Keratinocyte (primary cell): ENCODE measurements around the gene FMNL3. TPM values are rescaled to one million over a fixed set of nuclear protein-coding genes. Genes with fewer than 3 reads are reported as not detected.

ENCODE experiments used
- DNase-seq: peaks from one replicate; pipeline ENCODE4 v3.0.0-alpha.2; 2011; ENCODE audit warnings: low read depth, missing footprints, low spot score
- FAIRE-seq: peaks from 2 replicates; lab custom pipeline; 2011; peaks lifted over from hg19 to GRCh38; lab: Jason Lieb, UNC
- H2AFZ ChIP-seq: 2 replicates; pipeline ENCODE4 v1.6.0; 2012; ENCODE audit warnings: low read length, control low read depth, inconsistent platforms; ENCODE audit not compliant: control insufficient read depth
- H3K27ac ChIP-seq: 2 replicates; pipeline ENCODE4 v1.5.1; 2011; ENCODE audit warnings: low read length; ENCODE audit not compliant: control insufficient read depth, insufficient read depth
- H3K27me3 ChIP-seq: 3 replicates; pipeline ENCODE4 v1.6.0; 2011; ENCODE audit warnings: low read length; ENCODE audit not compliant: control insufficient read depth, insufficient read depth; ENCODE audit errors: extremely low read depth
- H3K36me3 ChIP-seq, 2 experiments: 2 replicates in 1 of 2; 3 replicates in 1 of 2; pipeline ENCODE4 v1.5.1; 2011; ENCODE audit warnings: low read length in 2 of 2, mild to moderate bottlenecking in 1 of 2; ENCODE audit not compliant: control insufficient read depth in 2 of 2, insufficient read depth in 2 of 2; ENCODE audit errors: extremely low read depth in 1 of 2
- H3K4me1 ChIP-seq: 3 replicates; pipeline ENCODE4 v1.5.1; 2011; ENCODE audit warnings: low read length; ENCODE audit not compliant: control insufficient read depth, insufficient read depth; ENCODE audit errors: extremely low read depth
- H3K4me2 ChIP-seq: 3 replicates; pipeline ENCODE4 v1.6.0; 2011; ENCODE audit warnings: low read depth, low read length; ENCODE audit not compliant: control insufficient read depth, insufficient read depth; ENCODE audit errors: extremely low read depth
- H3K4me3 ChIP-seq, 3 experiments: fragments of 200-600 bp in 1 of 3; sonication (generic) in 1 of 3; 2 replicates in 2 of 3; 3 replicates in 1 of 3; pipeline ENCODE4 v1.5.1; 2011 to 2016; ENCODE audit warnings: low read length in 3 of 3, mild to moderate bottlenecking in 3 of 3, control low read depth in 2 of 3, inconsistent platforms in 1 of 3, low read depth in 1 of 3, mixed read lengths in 1 of 3, mixed run types in 1 of 3, moderate library complexity in 1 of 3; ENCODE audit not compliant: control insufficient read depth in 2 of 3, insufficient read depth in 2 of 3; ENCODE audit errors: extremely low read depth in 1 of 3
- H3K79me2 ChIP-seq: 2 replicates; pipeline ENCODE4 v1.6.0; 2012; ENCODE audit warnings: low read length; ENCODE audit not compliant: control insufficient read depth, insufficient read depth
- H3K9ac ChIP-seq: 3 replicates; pipeline ENCODE4 v1.6.0; 2011; ENCODE audit warnings: low read length; ENCODE audit not compliant: control insufficient read depth, insufficient read depth; ENCODE audit errors: extremely low read depth
- H3K9me1 ChIP-seq: 3 replicates; pipeline ENCODE4 v1.6.0; 2011; ENCODE audit warnings: low read length; ENCODE audit not compliant: control insufficient read depth, insufficient read depth; ENCODE audit errors: extremely low read depth
- H3K9me3 ChIP-seq: 2 replicates; pipeline ENCODE4 v1.5.1; 2012; ENCODE audit warnings: low read depth, low read length; ENCODE audit not compliant: control insufficient read depth
- H4K20me1 ChIP-seq: 3 replicates; pipeline ENCODE4 v1.6.0; 2011; ENCODE audit warnings: low read length; ENCODE audit not compliant: control insufficient read depth, insufficient read depth; ENCODE audit errors: extremely low read depth
- CTCF ChIP-seq, 3 experiments: IDR thresholded peaks in 1 of 3; conservative IDR thresholded peaks in 1 of 3; optimal IDR thresholded peaks in 1 of 3; 2 replicates in 2 of 3; 3 replicates in 1 of 3; pipeline versions ENCODE3 to v1.5.1; 2011; ENCODE audit warnings: low read length in 3 of 3, mild to moderate bottlenecking in 3 of 3, moderate library complexity in 2 of 3, control low read depth in 1 of 3, inconsistent platforms in 1 of 3; ENCODE audit not compliant: insufficient read depth in 2 of 3; ENCODE audit errors: extremely low read depth in 1 of 3
- EZH2 ChIP-seq: IDR thresholded peaks from one replicate; pipeline ENCODE4 v1.6.1; 2012; ENCODE audit warnings: inconsistent platforms, mild to moderate bottlenecking, low read length, moderate library complexity
- dilution Hi-C: fragments of 300-500 bp; cut with MboI; formaldehyde crosslinking; loops from one replicate; pipeline ENCODE4 v1.7.0; 2020; ENCODE audit warnings: low sequenced_read_pairs; ENCODE audit not compliant: extremely low pct_ligation_motif_present
- polyA plus RNA-seq, 5 experiments: library from polyadenylated mRNA; depleted of rRNA in 3 of 5; stranded (reverse) in 3 of 5; stranded (forward) in 1 of 5; unstranded in 1 of 5; fragments of >200 nt; gene quantifications; 1 replicate in 1 of 5; 2 replicates in 3 of 5; 3 replicates in 1 of 5; pipeline versions ENCODE4 v1.2.1 to v1.2.3, GENCODE V29; 2011 to 2012; ENCODE audit warnings: missing spikeins in 2 of 5, low read depth in 1 of 5, low replicate concordance in 1 of 5

Gene FMNL3
- polyA plus RNA-seq, 1 donor (not counting 4 experiments of a cell fraction or from before 2014, with no cell fraction given) = 1.1 TPM

DNA sequence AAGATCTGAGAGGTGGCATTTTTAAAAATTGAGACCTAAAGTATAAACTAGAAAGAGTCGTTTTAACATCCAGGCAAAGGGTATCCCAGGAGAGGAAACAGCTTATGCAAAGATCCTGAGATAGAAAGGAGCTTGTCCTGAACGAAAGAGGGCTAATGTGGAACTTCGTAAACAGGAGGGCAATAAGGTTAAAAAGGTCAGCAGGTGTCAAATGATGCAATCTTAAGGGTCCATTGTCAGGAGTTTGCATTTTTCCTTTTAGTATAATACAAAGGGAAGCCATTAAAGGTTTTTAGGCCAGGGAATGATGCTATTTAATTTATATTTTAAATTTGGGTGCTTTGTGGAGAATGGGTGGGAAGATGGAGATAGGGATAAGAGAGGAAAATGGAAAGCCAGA lies 14.4 kb downstream of the FMNL3 start:
- Histone ChIP-seq H3K9ac (no peak overlapping the region), H2AFZ (no peak overlapping the region), H3K9me3 (no peaks in the 10 kb centered on the region), H3K27me3 (peaks cover 3% of the 10 kb centered on the region), H4K20me1 (no peaks in the 10 kb centered on the region), H3K9me1 (no peaks in the 10 kb centered on the region), H3K79me2 (no peaks in the 10 kb centered on the region), H3K27ac (no peak overlapping the region), H3K4me3 (no peak overlapping the region), H3K36me3 (no peaks in the 10 kb centered on the region), H3K4me2 (no peak overlapping the region), H3K4me1 (no peaks in the 10 kb centered on the region)
- dilution Hi-C loops = no loop called here
- TF ChIP-seq EZH2 (no peak), CTCF (optimal IDR thresholded peaks at IDR 0.05 in 1 of 3, IDR thresholded peaks at IDR 0.05 in 1 of 3, conservative IDR thresholded peaks at IDR 0.05 in 1 of 3; ENCODE audit: extremely low read depth in 1 of 3, insufficient read depth in 2 of 3, low read length in 3 of 3) (no peak)
- no peak for DNase-seq
- no peak for FAIRE-seq

- Histone ChIP-seq H3K36me3 (no peaks in the 10 kb centered on the region), H3K79me2 (no peaks in the 10 kb centered on the region), H2AFZ (no peak overlapping the region), H3K9ac (no peak overlapping the region), H3K9me1 (no peaks in the 10 kb centered on the region), H3K27me3 (peaks cover 3% of the 10 kb centered on the region), H3K4me3 (no peak overlapping the region), H3K4me2 (no peak overlapping the region), H3K4me1 (no peaks in the 10 kb centered on the region), H3K27ac (no peak overlapping the region), H3K9me3 (no peaks in the 10 kb centered on the region), H4K20me1 (no peaks in the 10 kb centered on the region)
- TF ChIP-seq EZH2 = no peak
- no peak for FAIRE-seq
- dilution Hi-C loops = no loop called here
- no peak for DNase-seq
Measured at GRCh38 chr12:49689785-49690184, 17.4 kb downstream of the FMNL3 start.

GRCh38 chr12:49689237-49689636 lies 18.0 kb downstream of the FMNL3 start:
- Histone ChIP-seq H3K27ac (no peak overlapping the region), H3K27me3 (peaks cover 3% of the 10 kb centered on the region), H3K4me1 (no peaks in the 10 kb centered on the region), H3K4me3 (no peak overlapping the region), H3K36me3 (no peaks in the 10 kb centered on the region), H3K9me1 (no peaks in the 10 kb centered on the region), H2AFZ (no peak overlapping the region), H4K20me1 (no peaks in the 10 kb centered on the region), H3K4me2 (no peak overlapping the region), H3K9ac (no peak overlapping the region), H3K79me2 (no peaks in the 10 kb centered on the region), H3K9me3 (no peaks in the 10 kb centered on the region)
- no peak for TF ChIP-seq CTCF (optimal IDR thresholded peaks at IDR 0.05 in 1 of 3, IDR thresholded peaks at IDR 0.05 in 1 of 3, conservative IDR thresholded peaks at IDR 0.05 in 1 of 3; ENCODE audit: extremely low read depth in 1 of 3, insufficient read depth in 2 of 3, low read length in 3 of 3)
- no peak for TF ChIP-seq EZH2
- dilution Hi-C loops = no loop called here
- no peak for FAIRE-seq
- no peak for DNase-seq
